ENCODE data around the gene CDH20.

DNA sequence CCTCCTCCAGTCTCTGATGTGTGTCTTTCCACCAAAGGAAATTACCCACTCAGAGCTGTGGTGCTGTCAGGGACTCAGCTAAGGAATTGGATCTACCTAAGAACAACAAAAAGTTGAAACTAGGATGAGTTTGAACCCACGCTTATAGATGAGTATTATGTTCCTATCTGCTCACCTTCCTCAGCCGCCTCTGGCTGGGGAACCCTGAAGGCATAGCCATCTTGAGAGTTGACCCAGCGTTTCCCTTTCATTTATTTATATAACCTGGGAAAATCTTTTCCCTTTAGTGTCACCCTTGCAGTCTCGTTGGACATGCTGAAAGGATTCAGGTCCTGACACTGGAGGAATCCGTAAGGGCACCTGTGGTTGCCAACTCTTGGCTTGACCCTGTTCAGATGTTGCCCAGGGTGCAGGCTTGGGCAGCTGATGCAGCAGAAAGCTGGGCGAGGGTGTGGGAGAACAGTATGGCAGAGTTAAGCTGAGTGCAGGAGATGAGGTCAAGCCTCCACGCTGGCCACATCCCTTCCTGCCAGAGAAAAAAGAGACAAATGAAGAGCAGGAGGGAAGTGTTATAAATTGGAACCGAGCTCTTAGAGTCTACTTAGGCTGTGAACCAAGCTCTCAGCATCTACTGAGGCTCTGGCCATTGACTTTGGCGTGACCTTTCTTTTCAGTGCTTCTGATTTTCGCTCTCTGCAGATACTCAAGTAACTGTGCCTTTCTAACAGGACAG is 1.9 kb downstream of the CDH20 start:
- TF ChIP-seq BHLHE40 (IDR thresholded peaks at IDR 0.05; ENCODE audit: low read depth, low read length) (no peak), RAD21 (IDR thresholded peaks at IDR 0.05; ENCODE audit: low read length) (no peak), POLR2A (IDR thresholded peaks at IDR 0.05; ENCODE audit: low read depth, low read length) (no peak), MAFK (IDR thresholded peaks at IDR 0.05; ENCODE audit: low read depth, low read length) (no peak), RCOR1 (IDR thresholded peaks at IDR 0.05; ENCODE audit: insufficient replicate concordance, low read length) (no peak), MXI1 (IDR thresholded peaks at IDR 0.05; ENCODE audit: borderline replicate concordance, low read depth, low read length) (no peak), FOS (IDR thresholded peaks at IDR 0.05; ENCODE audit: low read depth, low read length) (no peak), RFX5 (IDR thresholded peaks at IDR 0.05; ENCODE audit: low read depth, low read length) (no peak)
- TF ChIP-seq, protein P1, sequence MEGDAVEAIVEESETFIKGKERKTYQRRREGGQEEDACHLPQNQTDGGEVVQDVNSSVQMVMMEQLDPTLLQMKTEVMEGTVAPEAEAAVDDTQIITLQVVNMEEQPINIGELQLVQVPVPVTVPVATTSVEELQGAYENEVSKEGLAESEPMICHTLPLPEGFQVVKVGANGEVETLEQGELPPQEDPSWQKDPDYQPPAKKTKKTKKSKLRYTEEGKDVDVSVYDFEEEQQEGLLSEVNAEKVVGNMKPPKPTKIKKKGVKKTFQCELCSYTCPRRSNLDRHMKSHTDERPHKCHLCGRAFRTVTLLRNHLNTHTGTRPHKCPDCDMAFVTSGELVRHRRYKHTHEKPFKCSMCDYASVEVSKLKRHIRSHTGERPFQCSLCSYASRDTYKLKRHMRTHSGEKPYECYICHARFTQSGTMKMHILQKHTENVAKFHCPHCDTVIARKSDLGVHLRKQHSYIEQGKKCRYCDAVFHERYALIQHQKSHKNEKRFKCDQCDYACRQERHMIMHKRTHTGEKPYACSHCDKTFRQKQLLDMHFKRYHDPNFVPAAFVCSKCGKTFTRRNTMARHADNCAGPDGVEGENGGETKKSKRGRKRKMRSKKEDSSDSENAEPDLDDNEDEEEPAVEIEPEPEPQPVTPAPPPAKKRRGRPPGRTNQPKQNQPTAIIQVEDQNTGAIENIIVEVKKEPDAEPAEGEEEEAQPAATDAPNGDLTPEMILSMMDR (conservative IDR thresholded peaks at IDR 0.05; ENCODE audit: low read depth, low read length): no peak
- TF ChIP-seq, protein P2, sequence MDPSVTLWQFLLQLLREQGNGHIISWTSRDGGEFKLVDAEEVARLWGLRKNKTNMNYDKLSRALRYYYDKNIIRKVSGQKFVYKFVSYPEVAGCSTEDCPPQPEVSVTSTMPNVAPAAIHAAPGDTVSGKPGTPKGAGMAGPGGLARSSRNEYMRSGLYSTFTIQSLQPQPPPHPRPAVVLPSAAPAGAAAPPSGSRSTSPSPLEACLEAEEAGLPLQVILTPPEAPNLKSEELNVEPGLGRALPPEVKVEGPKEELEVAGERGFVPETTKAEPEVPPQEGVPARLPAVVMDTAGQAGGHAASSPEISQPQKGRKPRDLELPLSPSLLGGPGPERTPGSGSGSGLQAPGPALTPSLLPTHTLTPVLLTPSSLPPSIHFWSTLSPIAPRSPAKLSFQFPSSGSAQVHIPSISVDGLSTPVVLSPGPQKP (IDR thresholded peaks at IDR 0.05; ENCODE audit: borderline replicate concordance, low read depth, low read length): no peak
- TF ChIP-seq, protein P3, sequence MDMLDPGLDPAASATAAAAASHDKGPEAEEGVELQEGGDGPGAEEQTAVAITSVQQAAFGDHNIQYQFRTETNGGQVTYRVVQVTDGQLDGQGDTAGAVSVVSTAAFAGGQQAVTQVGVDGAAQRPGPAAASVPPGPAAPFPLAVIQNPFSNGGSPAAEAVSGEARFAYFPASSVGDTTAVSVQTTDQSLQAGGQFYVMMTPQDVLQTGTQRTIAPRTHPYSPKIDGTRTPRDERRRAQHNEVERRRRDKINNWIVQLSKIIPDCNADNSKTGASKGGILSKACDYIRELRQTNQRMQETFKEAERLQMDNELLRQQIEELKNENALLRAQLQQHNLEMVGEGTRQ (IDR thresholded peaks at IDR 0.05; ENCODE audit: low read depth, low read length): no peak
